ENCODE results near the gene UBE2I.
A peak's percentile ranks its signal among the peaks of the same experiment; 100 is the strongest.
"Not testable (repeated sequence)": the region's sequence is repeated elsewhere in the genome, so short reads cannot be mapped to it uniquely, and the experiment has no call there.

Gene UBE2I

GRCh38 chr16:1293921-1294656 lies 15.3 kb upstream of the UBE2I start:
- DNase-seq = no peak

- DNase-seq = no peak
Measured at GRCh38 chr16:1295465-1295864, 14.0 kb upstream of the UBE2I start.

- not testable (repeated sequence) for DNase-seq
Measured at GRCh38 chr16:1296688-1297017, 12.8 kb upstream of the UBE2I start.

GRCh38 chr16:1297018-1297696 lies 12.3 kb upstream of the UBE2I start:
- DNase-seq = no peak

- no peak for DNase-seq
Measured at GRCh38 chr16:1298406-1298805, 11.0 kb upstream of the UBE2I start.

GRCh38 chr16:1299012-1299867 lies 10.2 kb upstream of the UBE2I start:
- no peak for DNase-seq

- no peak for DNase-seq
Measured at GRCh38 chr16:1299868-1300203, 9.6 kb upstream of the UBE2I start.

- peak; percentile 51 for DNase-seq
Measured at GRCh38 chr16:1300664-1301476, 8.6 kb upstream of the UBE2I start.

- no peak for DNase-seq
Measured at GRCh38 chr16:1301562-1301961, 7.9 kb upstream of the UBE2I start.

- DNase-seq = no peak
Measured at GRCh38 chr16:1305823-1306222, 3.6 kb upstream of the UBE2I start.

- DNase-seq = no peak
Measured at GRCh38 chr16:1306334-1306733, 3.1 kb upstream of the UBE2I start.

GRCh38 chr16:1308036-1308976 lies 1.1 kb upstream of the UBE2I start:
- peak; percentile 15 for DNase-seq

GRCh38 chr16:1309888-1310831 lies 724 bp downstream of the UBE2I start:
- peak; percentile 27 for DNase-seq

GRCh38 chr16:1310832-1311200 lies 1.4 kb downstream of the UBE2I start:
- peak; percentile 20 for DNase-seq

- peak; percentile 16 for DNase-seq
Measured at GRCh38 chr16:1311212-1311737, 1.8 kb downstream of the UBE2I start.

- peak; percentile 26 for DNase-seq
Measured at GRCh38 chr16:1311738-1312466, 2.5 kb downstream of the UBE2I start.

GRCh38 chr16:1312467-1312816 lies 3.0 kb downstream of the UBE2I start:
- no peak for DNase-seq

- no peak for DNase-seq
Measured at GRCh38 chr16:1312903-1313302, 3.5 kb downstream of the UBE2I start.

- DNase-seq = no peak
Measured at GRCh38 chr16:1313721-1314369, 4.4 kb downstream of the UBE2I start.

All from right hindlimb (tissue), 1 donor.